Measurements from ENCODE around the gene HINT2.

Gene HINT2

GRCh38 chr9:35763803-35764202 is 51.0 kb downstream of the HINT2 start:
- Mint-ChIP-seq H3K27me3 (no peaks in the 10 kb centered on the region), H3K4me3 (no peak overlapping the region), H3K36me3 (peaks cover 3 to 16% of the 10 kb centered on the region in 2 donors), H3K4me1 (peaks cover 13 to 22% of the 10 kb centered on the region in 2 donors), H3K9me3 (no peaks in the 10 kb centered on the region), H3K27ac (no peak overlapping the region)
- ATAC-seq (replicated peaks) (no peak), DNase-seq (no peak)

DNA sequence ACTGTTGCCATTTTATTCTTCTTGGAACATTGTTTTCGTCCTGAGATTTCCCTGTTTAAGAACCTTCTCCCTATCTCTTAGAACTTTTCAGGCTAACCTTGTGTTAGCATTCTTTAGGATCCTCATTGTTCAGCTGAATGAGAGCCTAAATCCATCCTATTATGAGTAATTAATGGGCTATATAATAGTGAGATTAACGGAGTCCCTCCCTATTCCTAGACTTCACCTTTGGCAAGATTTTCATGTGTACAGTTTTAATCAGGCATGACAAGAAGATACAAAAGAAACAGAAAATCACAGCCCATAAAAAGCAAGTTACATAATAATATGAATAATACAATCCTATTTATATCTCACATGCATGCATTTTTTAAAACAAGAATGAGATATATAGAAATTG is 51.7 kb downstream of the HINT2 start:
- no peak for ATAC-seq (replicated peaks)
- Mint-ChIP-seq H3K27me3 (no peaks in the 10 kb centered on the region), H3K36me3 (peaks cover 3 to 16% of the 10 kb centered on the region in 2 donors), H3K4me1 (peaks cover 16 to 28% of the 10 kb centered on the region in 2 donors), H3K4me3 (no peak overlapping the region), H3K27ac (no peak overlapping the region), H3K9me3 (no peaks in the 10 kb centered on the region)
- no peak for DNase-seq
